ENCODE results near the gene PARM1.

Gene PARM1

DNA sequence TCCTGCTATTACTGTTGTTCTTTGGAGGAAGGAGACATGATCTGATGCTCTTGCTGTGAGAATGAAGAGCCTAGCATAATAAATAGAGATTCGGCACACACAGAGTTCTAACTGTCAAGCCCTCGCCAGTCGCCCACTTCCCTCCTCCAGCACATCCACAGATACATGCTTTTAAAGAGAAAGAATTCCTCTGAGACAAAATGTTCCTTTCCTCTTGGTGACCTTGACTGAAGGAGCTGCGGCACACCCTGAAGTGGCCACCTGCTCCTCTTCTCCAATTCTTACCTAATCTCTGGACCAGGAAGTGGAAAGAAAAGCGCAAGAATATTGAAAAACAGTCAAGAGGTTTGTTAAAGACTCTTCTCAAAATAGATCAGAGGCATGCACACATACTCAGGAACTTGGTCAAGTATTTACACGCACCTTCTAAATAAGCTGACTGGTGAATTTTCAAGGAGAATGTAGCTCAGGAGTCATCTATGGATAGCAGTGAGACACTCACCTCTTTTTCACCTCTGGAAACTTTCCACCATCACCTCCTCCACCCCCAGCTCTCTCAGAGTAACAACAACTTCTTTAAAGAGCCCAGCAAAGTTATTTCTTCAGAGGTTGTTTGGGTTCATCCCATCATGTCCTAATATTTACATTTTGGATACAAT, 95.4 kb downstream of the PARM1 start:
- DNase-seq (ENCODE audit: low spot score): no peak
- no peak for FAIRE-seq

DNA sequence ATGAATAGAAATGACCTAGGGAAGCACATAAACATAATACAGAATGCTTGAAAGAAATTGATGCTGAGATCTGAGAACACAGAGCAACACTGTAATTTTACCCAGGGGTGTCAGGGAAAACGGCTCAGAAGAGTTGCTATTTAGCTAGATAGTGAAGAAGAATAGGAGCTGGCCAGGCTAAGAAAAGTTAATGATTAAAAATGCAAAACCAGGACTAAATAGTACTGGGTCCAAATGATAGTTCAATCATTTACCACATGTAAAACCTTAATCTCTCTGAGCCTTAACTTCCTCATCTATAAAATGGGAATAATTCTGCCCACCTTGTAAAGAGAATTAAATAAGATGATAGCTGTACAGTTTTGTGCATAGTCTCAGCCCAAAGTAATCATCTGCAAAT, 97.1 kb downstream of the PARM1 start:
- no peak for DNase-seq (ENCODE audit: low spot score)
- FAIRE-seq: no peak

DNA sequence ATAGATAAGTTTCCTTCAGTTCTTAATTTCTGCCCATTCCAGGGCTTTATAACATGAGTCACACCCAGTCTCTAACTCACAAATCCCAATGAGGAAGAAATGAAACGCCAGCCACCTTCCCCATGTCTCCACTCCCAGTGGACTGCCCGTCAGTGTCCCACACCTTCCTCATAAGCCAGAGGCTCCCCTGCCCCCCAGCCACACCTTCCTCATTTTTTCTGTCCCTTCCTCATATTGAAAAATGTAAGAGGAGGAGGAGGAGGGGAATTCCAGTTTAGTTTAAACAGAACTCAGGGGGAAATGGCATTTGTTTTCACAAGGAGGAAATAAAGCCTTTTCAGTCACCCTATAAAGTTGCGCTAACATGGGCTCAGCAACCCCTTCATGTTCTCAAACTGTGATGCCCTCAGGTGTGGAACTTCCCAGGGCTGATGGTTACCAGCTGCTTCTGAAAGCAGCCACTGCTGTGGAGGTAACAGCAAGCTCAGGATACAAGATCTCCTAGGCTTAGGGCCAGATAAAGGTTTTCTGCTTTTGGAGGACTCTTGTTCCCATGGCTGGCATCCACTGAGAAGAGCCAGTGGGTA, 97.8 kb downstream of the PARM1 start:
- DNase-seq (ENCODE audit: low spot score) (no peak), FAIRE-seq (no peak)

DNA sequence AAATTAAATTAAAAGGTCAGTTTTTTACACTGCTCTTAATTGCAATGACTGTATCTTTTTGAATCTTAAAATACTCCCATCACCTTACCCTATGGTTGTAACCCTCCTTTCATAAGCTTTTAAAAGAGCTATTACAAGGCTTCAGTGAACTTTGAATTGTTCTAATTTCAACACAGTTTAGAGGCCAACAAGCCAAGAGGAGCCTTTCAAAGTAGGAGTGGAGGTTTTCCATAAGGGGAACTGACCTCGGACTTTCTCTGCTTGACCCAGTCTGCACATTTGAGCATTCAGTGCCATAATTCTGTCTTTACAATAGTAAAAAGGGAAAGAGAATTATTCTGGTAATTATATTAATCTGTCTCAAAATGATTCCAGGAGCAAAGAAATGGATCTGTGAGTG, 98.9 kb downstream of the PARM1 start:
- FAIRE-seq (no peak), DNase-seq (ENCODE audit: low spot score) (no peak)

DNA sequence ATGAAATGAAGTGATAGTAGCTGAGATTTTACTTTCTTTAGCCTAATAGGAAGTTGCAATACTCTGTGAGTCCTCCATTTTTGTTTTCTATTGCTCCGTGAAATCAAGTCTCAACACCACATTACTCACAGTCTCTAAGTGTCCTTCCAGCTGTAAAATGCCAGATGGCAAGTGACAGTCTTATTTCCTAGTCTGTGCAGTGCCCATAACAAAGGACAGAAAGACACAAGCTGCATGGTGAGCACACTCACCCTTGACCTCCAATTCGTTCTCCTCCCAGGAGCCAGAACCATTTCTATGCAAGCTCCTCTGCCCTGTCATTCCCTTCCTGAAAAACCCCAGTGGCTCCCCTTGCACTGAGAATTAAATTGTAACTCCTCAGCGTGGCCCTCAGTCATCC, 101.6 kb downstream of the PARM1 start:
- DNase-seq (ENCODE audit: low spot score): no peak
- FAIRE-seq: no peak

DNA sequence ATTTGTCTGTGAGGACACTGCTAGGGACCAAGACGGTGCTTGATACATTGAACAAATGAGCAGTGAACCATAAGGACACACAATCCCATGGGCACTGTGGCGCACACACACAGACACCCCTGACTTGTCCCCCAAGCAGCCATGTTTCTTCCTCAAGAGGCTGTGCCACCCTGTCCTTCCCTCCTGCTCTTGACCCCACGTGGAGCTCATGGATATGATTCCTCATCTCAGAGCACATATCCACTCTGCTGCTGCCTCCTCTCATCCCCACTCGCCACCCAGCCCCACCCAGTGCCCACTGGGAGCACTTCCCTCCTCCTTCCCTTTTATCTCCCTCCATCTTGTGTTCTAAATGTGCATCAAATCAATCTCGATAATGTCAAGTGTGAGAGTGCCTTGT, 102.4 kb downstream of the PARM1 start:
- FAIRE-seq (no peak), DNase-seq (ENCODE audit: low spot score) (no peak)

DNA sequence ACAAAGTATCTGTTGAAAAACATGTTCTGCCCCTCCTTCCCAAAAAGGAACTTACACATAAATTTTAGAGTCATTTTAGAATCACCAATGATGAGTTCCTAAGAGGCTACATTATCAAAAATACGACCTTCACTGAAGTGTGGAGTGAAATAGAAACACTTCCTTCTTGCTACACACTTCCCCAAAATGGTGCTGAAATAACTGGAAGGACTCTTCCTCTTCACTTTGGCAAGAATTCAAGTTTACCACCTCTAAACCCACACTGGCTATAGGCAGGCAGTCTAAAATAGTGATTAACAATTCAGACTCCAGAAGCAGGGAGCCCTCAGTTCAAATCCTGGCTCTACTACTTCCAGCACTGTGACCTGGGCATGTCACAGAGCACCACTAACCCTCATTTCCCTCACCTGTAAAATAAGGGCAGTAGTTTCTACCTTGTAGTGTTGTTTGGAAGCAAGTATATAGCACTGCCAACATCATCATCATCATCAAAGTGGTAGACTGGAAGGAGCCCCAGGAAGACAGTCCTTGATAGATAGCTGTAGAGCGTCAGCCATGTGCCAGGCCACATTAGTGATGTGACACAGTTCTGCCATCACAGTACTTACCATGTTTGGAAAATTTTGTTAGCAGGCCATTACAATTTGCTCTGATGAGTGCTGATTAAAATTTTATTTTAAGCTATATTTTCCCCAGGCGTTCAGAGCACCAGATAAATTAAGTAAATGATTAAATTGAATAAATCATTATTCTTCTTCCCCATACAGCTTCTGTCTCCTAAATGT, 103.3 kb downstream of the PARM1 start:
- FAIRE-seq (no peak), DNase-seq (ENCODE audit: low spot score) (no peak)

DNA sequence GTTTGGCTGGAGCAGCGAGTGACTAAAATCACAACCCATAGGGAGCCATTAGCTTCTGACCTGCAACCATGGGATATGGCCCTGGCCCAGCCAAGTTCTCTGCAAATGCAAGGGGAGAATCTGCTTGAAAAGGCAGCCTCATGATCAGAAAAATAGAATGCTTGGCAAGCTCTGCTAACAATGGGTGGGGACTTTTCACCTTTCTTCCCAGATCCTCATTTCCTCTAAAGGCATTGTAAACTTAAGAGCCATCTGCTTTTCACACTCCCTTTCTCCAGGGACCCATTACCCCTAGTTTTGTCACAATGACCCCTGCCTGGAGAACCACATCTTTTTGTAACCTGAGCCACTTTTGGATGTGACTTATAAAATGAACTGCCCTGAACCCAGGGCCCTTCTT, 104.3 kb downstream of the PARM1 start:
- FAIRE-seq (no peak), DNase-seq (ENCODE audit: low spot score) (no peak)

DNA sequence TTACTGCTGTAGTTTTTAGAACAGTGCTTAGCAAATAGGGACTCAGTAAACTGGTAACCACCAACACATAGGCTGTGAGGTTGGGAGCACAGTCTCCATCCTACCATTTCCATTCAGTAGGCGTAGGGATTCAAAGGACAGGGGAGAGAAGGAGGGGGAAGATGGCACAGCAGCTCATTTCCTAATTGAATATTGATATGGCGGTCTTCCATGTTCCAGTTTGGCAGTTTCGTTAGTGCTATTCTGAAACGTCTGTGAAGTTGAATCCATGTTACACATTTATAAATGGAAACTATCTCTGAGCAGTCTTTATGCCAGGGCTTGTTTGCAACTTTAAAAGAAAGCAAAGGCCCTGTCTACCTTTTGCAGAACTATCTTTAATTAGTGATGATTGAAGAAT, 105.5 kb downstream of the PARM1 start:
- no peak for FAIRE-seq

DNA sequence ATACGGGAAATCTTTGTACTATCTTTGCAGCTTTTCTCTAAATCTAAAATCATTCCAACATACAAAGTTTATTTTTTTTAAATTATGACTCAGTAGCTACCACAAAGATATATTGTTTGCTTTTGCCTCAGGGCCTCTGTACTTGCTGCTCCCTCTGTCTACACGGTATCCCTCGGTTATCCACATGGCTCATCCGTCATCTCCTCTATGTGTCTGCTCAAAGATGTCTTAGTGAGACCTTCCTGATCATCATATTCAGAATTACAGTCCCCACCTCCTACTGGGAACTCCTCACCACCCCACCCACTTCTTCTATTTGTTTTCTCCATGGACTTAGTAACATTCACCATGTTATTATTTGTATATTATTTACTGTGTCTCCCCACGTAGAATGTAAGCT, 107.8 kb downstream of the PARM1 start:
- FAIRE-seq (no peak), DNase-seq (ENCODE audit: low spot score) (no peak)

More for the DNA sequence above, 105.5 kb downstream of the PARM1 start:
- no peak for DNase-seq (ENCODE audit: low spot score)

DNA sequence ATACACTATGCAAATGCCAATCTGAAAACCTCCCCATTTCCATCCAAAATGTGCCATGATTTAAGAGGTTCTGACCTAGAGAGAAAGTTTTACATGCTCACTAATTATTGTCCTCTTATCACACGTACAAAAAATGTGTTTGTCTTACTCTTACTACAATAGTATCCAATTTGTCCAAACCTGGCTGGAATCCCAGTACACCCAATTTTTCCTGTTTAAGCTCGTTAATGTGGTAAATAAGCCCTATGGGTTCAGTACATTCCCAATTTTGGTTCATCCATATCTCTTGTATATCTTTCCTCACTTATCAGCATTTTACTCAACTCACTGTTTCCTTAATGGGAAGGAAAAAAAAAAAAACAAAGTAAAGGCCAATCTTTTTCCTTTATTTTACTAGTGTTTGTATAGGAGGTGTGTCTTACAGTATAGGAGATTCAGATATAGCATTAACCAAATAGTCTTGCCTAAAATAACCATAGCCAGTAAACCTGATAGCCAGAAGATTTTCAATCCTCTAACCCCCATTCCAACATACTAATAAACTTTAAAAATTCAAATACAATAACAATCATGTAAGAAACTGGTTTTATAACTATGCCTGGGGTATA, 109.8 kb downstream of the PARM1 start:
- DNase-seq (ENCODE audit: low spot score) (no peak), FAIRE-seq (no peak)

DNA sequence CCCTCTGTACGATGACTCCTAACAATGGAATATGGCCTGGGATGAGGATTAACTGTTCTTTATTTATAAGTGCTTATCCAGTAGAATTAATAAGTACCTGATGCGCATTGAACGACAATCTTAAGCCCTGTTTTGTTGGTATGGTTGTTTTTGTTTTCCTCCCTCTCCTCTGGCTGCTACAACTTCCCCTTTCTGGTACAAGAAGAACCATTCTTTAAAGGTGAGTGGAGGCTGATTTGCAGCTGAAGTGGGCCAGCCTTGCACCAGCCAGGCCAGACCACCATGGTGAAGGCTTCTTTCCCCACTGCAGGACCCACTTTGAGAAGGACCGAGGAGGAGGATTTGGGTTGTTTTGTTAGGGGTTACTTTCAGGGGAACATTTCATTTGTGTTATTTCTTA, 113.3 kb downstream of the PARM1 start:
- no peak for FAIRE-seq
- DNase-seq (ENCODE audit: low spot score): no peak

DNA sequence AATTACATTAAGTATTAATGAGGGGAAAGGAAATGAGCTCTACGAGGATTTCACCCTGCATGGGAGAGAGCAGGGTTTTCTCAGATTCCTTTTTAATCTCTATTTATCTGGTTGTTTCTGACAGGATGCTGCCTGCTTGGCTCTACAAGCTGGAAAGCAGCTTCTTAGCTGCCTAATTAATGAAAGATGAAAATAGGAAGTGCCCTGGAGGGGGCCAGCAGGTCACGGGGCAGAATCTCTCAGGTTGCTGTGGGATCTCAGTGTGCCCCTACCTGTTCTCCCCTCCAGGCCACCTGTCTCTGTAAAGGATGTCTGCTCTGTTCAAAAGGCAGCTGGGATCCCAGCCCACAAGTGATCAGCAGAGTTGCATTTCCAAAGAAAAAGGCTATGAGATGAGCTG, 113.7 kb downstream of the PARM1 start:
- FAIRE-seq (no peak), DNase-seq (ENCODE audit: low spot score) (no peak)

DNA sequence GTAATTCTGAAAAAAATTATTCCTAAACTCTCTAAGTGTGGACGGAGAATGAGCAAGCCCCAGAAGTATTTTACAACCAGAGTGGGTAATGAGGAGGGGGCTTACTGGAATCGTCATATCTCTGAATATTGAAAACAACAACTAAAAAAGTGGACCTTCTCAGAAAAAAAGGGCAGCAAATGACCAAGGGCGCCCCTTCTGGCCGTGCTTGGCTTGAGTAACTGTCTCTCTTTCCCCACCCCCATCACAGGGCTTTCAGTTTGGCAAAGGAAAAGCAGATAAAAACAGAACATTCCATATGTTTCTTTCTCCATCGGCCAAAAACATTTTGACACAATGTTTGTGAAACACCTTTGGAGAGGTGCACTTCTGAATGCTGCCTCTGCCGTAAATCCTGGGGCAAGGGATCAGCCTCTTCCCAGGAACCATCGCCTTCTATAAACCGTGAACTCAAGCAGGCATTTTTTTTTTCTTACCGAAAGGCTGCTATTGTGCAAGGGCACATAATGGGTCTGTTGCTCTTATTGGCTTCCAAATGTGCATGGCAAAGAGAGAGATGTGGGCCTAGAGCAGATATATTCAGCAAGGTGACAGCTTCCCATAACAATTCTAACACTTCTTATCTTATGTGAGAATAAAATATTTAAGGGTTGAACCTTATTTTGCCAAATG, 115.4 kb downstream of the PARM1 start:
- DNase-seq (ENCODE audit: low spot score) (no peak), FAIRE-seq (no peak)

DNA sequence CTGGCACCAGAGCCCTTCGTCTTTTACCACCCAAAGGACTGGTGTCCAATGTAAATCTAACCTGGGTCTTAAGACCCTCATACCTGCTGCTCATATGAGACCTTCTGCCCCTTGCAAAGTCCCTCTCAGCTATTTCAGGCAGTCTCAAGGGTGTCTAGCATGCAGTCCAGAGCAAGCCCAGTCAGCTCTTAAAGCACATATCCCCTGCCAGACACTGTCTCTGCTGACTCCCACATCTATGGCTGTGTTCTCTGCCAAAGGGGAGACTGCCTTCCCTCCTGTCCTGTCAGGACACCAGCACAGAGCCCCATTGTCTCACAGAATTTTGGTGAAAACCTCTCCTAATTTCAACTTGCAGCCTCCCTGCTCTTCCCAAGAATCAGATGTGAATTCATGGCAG, 118.5 kb downstream of the PARM1 start:
- DNase-seq (ENCODE audit: low spot score) (no peak), FAIRE-seq (no peak)

DNA sequence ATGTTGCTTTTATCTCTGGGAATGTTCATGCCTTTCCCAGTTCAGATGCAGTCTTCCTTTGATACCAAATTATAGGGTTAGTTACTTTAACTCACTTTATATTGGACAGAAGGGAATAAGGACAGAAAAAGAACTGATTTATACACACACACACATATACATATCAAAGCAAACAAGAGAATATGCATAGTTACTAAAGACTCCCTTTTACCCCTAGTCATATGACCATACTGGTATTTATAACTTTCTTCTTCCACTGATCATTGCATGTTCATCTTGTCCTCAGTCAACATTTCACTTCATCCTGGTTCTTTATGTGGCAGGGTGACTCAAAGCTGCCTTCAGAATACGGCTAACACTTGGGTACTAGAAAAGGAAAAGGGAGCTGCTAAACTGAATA, 120.4 kb downstream of the PARM1 start:
- no peak for DNase-seq (ENCODE audit: low spot score)
- FAIRE-seq: no peak

DNA sequence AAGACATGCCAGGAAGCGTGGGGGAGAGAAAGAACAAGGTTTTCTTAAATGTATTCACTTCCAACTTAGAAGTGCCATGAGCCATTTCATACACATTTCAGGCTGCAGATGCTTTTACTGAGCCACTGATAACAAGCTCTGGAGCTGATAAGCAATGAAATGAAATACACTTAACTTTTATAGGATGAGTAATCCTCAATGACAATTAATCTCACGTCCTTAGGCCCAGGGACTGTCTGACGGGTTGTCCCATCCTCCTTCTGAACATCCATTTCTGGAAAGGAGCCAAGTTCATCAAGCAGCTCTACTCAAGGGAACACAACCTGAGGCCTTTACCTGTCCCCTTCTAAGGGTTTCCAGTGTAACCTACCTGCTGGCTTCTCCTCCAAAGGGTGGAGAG, 121.2 kb downstream of the PARM1 start:
- FAIRE-seq: no peak
- DNase-seq (ENCODE audit: low spot score): no peak

DNA sequence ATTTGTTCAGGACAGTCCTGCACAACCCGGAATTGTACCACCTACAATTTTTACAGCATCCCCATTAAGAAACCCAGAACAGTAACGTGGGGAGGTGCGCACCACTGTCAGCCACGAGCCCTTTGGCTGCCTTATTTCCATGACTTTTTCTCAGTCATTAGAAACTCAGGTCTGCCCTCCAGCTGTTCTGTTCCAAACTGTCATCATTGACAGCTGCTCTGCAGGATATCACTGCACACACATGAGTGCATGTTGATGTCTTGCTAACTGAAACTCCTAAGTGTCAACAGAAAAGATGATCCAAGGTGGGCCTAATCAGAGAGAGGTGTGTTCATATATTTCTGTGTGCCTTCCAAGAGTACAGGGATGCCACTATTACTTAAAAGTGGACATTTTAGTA, 123.4 kb downstream of the PARM1 start:
- DNase-seq (ENCODE audit: low spot score): no peak
- no peak for FAIRE-seq

DNA sequence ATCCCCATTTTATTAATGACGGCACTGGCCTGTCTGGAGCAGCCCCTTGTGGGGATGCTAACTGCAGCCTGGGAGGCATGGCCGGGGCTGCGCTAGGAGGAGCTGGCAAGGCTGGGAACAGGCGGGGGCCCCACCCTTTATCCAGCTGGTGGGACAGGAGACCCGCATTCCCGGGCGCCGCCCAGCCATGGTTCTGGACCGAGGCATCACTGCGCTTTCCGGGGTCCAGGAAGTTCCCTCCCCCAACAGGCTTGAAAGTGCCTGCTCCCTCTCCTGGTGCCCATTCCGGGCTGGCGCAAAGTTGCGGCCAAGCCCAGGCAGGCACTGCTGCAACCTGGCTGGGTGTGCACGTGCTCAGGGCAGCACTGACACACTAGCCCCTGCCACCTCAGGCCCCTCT, 124.5 kb downstream of the PARM1 start:
- DNase-seq (ENCODE audit: low spot score) (no peak), FAIRE-seq (no peak)

DNA sequence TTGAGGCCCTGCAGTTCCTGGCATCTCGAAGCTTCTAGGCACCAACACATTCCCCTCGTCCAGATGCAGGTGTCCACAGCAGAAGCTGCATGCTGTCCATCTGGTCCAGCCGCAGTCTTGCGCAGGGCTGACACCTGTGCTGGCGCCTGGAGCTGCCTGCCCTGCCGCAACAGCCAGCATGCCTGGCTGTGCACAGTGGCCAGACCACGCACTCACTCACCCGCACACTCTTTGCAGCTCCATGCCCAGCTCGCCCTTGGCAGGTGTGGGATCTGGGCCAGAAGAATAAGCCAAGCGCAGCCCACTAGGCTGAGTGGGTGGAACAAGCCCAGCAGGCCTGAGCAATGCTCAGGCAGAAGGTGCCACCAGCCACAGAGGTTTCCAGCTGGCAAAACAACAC, 125.6 kb downstream of the PARM1 start:
- DNase-seq (ENCODE audit: low spot score): no peak
- no peak for FAIRE-seq

DNA sequence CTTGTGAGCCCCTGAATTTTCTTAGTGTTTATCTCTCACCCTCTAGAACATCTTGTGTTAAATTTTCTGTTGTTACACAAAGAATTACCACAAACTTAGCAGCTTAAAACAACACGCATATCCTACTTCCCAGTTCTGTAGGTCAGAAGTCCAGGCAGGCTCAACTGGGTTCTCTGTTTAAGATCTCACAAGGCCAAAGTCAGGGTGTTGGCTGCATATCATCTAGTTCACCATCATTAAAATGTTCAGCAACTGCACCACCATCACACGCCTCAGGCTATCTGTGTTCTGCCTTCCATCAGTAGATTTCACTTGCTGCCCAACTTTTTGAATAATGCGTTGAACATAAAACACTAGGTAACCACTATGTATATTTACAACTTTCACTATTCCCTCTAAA, 130.5 kb downstream of the PARM1 start:
- DNase-seq (ENCODE audit: low spot score) (no peak), FAIRE-seq (no peak)

DNA sequence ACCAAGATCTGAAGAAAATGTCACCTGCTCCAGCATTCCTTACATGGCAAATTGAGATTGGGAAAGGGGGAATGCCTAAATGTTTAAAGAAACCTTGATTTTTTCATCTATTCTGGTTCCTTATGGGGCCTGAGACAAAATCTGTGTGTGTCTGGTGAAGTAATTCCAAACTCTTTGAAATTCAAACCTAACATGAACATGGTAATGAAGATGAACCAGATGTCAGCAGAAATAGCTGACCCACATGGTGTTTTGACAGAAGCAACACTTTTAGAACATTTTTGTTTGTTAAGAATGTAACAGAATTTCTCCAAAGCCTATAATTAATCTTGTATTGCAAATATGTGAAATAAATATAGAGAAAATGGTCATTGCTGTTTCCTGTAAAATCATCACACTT, 133.0 kb downstream of the PARM1 start:
- no peak for DNase-seq (ENCODE audit: low spot score)
- no peak for FAIRE-seq

Measured in RCC 7860 (cell line).